Measurements from ENCODE around the gene SMARCC2.

GRCh38 chr12:56219840-56220239 is 30.6 kb upstream of the SMARCC2 start:
- no peak for TF ChIP-seq ZBTB49 (CRISPR knock-in tag; IDR thresholded peaks at IDR 0.05; ENCODE audit: borderline replicate concordance)
- no peak for TF ChIP-seq XRCC3 (IDR thresholded peaks at IDR 0.05)
- no peak for TF ChIP-seq HINFP (tag; conservative IDR thresholded peaks at IDR 0.05; ENCODE audit: low read depth)
- TF ChIP-seq TARDBP (IDR thresholded peaks at IDR 0.05) = no peak
- no peak for TF ChIP-seq MTA1 (IDR thresholded peaks at IDR 0.05; ENCODE audit: borderline replicate concordance)
- no peak for TF ChIP-seq KLF6 (CRISPR knock-in tag; IDR thresholded peaks at IDR 0.05; ENCODE audit: borderline replicate concordance)
- TF ChIP-seq KLF16 (IDR thresholded peaks at IDR 0.05) = no peak

All from K562 (cell line).